Measurements from ENCODE around the gene TRIO. TPM values are rescaled to one million over a fixed set of nuclear protein-coding genes. Genes with fewer than 3 reads are reported as not detected.
"Not testable (repeated sequence)": the region's sequence is repeated elsewhere in the genome, so short reads cannot be mapped to it uniquely, and the experiment has no call there.

TRIO gene
- total RNA-seq, 2 experiments from 2014 or later: 3.7 to 4.2 TPM

DNA sequence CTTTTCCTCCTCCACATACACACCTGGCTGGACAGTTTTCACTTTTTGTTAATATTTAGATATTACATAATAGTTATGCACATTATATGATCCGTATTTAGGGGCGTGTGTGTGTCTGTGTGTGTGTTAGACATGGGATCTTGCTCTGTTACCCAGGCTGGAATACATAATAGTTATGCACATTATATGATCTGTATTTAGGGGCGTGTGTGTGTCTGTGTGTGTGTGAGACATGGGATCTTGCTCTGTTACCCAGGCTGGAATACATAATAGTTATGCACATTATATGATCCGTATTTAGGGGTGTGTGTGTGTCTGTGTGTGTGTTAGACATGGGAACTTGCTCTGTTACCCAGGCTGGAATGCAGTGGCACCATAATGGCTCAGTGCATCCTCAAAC lies 239.5 kb downstream of the TRIO start:
- H3K4me3 Mint-ChIP-seq: no peak overlapping the region
- peaks cover 4% of the 10 kb centered on the region for H3K27me3 Mint-ChIP-seq
- no peak for DNase-seq
- H3K9me3 Mint-ChIP-seq: no peaks in the 10 kb centered on the region
- H3K36me3 Mint-ChIP-seq (ENCODE audit: low read depth): no peaks in the 10 kb centered on the region
- POLR2A ChIA-PET: no interaction called here
- no peak overlapping the region for H3K27ac Mint-ChIP-seq
- CTCF ChIA-PET: no interaction called here
- peaks cover 8% of the 10 kb centered on the region for H3K4me1 Mint-ChIP-seq

DNA sequence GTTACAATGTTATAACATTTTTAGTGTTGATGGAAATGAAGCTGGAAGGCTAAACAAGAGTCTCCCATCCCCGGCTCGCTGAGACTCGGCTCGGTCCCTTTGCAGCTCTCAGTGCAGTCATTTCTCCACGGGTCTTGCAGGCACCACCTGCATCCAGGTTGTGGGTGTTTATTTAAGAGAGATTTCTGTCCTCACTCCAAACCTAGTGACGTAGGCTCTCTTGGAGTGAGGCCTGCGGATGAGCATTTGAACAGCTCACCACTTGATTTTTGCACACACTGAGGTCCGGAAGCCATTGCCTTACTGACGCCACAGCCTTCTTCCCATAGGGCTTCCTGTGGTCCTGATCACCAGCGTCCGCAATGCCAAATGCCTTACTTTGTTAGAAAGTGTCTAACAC lies 240.8 kb downstream of the TRIO start:
- POLR2A ChIA-PET: no interaction called here
- no peaks in the 10 kb centered on the region for H3K9me3 Mint-ChIP-seq
- DNase-seq: no peak
- H3K27me3 Mint-ChIP-seq: peaks cover 4% of the 10 kb centered on the region
- no peaks in the 10 kb centered on the region for H3K36me3 Mint-ChIP-seq (ENCODE audit: low read depth)
- no peak overlapping the region for H3K27ac Mint-ChIP-seq
- H3K4me1 Mint-ChIP-seq: peaks cover 8% of the 10 kb centered on the region
- no peak overlapping the region for H3K4me3 Mint-ChIP-seq
- CTCF ChIA-PET: no interaction called here

DNA sequence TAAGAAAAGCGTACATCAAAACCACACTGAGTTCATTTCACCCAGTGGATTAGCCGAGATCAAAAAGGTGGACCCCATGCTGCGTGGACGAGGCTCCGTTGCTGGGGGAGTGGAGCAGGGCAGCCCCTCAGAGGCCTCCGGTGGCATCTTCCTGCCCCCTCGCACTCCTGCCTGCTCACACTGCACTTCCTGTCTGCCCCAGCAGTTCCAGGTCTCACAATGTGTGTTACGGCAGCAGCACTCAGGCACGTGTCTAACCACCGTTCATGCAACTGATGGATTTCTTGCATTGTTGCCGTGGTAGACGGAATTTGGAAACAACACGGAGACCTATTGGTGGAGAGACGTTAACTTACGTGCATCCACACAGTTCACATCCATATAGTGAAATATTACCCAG lies 241.9 kb downstream of the TRIO start:
- H3K36me3 Mint-ChIP-seq (ENCODE audit: low read depth): no peaks in the 10 kb centered on the region
- CTCF ChIA-PET: interaction anchor here (1.2 to 1.5 kb wide), 2 partner anchors 16 to 263 kb away, joined by 3 to 5 read pairs; no protein-coding TSS in a partner anchor
- H3K4me3 Mint-ChIP-seq: no peak overlapping the region
- POLR2A ChIA-PET: no interaction called here
- H3K27ac Mint-ChIP-seq: no peak overlapping the region
- peaks cover 8% of the 10 kb centered on the region for H3K4me1 Mint-ChIP-seq
- DNase-seq: no peak
- peaks cover 4% of the 10 kb centered on the region for H3K27me3 Mint-ChIP-seq
- H3K9me3 Mint-ChIP-seq: no peaks in the 10 kb centered on the region

DNA sequence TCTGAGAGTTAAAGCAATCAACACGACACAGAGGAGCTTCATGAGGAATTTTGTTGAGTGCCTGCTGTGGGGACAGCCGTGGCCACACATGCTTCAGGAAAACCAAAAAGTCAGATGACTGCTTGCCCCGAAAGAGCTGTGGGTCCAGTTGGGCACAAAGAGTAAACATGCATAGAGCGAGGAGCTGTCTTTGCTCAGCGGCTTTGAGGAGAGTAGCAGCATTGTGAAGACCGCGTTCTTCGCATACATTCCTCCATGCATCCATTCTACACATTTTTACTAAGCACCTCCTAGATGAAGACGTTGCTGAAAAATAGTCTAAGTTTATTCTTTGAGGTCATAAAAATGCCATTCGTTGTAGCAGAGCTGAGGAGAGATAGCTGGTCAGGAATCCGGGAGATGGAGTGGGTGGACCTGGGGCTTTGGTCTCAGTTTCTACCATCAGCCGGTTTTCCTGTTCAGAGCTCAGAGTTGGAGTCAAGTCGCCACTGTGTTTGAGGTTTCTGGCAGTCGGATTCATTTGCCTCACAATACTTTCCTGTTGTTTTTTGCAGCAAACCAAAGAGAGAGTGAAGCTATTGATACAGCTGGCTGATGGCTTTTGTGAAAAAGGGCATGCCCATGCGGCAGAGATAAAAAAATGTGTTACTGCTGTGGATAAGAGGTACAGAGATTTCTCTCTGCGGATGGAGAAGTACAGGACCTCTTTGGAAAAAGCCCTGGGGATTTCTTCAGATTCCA lies 243.9 kb downstream of the TRIO start:
- ChIA-PET POLR2A (no interaction called here), CTCF (interaction anchor here (1.2 to 1.5 kb wide), 2 partner anchors 18 to 262 kb away, joined by 3 to 4 read pairs; no protein-coding TSS in a partner anchor)
- H3K4me1 Mint-ChIP-seq: peaks cover 8% of the 10 kb centered on the region
- H3K4me3 Mint-ChIP-seq: no peak overlapping the region
- no peaks in the 10 kb centered on the region for H3K9me3 Mint-ChIP-seq
- H3K36me3 Mint-ChIP-seq (ENCODE audit: low read depth): no peaks in the 10 kb centered on the region
- no peak overlapping the region for H3K27ac Mint-ChIP-seq
- peaks cover 4% of the 10 kb centered on the region for H3K27me3 Mint-ChIP-seq
- DNase-seq: no peak

DNA sequence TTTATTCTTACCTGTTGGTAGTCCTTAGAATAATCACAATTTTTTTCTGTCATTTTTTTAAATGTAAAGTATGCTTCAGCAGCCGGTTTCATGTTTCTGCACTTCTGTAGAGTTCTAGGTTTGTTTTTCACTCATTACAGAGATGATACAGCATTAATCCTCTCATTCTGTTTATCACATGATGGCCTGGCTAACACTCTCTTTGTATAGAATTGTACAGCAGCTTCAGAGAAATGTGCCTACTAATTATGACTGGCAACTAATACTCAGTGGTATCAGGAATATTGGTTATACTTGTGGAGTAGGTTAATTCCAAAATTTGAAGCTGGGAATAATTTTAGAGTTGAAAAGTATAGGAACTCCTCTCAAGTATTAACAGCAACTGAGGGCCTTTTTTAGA lies 245.6 kb downstream of the TRIO start:
- Mint-ChIP-seq H3K9me3 (no peaks in the 10 kb centered on the region), H3K4me3 (no peak overlapping the region), H3K4me1 (peaks cover 8% of the 10 kb centered on the region), H3K27ac (no peak overlapping the region), H3K36me3 (ENCODE audit: low read depth) (no peaks in the 10 kb centered on the region), H3K27me3 (peaks cover 4% of the 10 kb centered on the region)
- ChIA-PET CTCF (no interaction called here), POLR2A (no interaction called here)
- no peak for DNase-seq

DNA sequence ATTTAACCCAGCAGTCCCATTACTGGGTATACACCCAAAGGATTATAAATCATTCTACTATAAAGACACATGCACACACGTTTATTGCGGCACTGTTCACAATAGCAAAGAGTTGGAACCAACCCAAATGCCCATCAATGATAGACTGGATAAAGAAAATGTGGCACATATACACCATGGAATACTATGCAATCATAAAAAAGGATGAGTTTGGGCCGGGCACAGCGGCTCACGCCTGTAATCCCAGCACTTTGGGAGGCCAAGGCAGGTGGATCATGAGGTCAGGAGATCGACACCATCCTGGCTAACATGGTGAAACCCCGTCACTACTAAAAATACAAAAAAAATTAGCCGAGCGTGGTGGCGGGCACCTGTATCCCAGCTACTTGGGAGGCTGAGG lies 249.4 kb downstream of the TRIO start:
- H3K4me1 Mint-ChIP-seq; POLR2A ChIA-PET; H3K9me3 Mint-ChIP-seq; H3K27ac Mint-ChIP-seq; H3K36me3 Mint-ChIP-seq (ENCODE audit: low read depth); DNase-seq; H3K27me3 Mint-ChIP-seq; CTCF ChIA-PET; H3K4me3 Mint-ChIP-seq: not testable (repeated sequence)

DNA sequence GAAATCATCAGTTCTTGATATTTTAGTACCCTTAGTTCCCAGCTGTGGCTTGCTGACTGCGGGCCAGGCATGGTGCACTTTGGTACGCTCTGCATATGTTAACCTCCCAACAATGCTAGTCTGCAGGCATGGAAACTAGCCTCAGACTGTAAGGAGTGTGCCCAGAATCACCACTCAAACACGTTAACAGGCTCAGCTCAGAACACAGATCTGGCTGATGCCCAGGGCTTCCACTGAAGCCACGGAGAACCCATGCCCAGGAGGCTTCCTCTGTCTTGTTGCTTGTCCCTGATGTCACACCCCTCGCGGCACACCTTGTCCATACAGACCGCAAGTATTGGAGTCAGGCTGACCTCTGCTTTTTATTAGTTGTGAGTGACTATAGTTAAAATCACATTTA lies 251.2 kb downstream of the TRIO start:
- Mint-ChIP-seq H3K9me3 (no peaks in the 10 kb centered on the region), H3K4me1 (peaks cover 15% of the 10 kb centered on the region), H3K4me3 (no peak overlapping the region), H3K36me3 (ENCODE audit: low read depth) (no peaks in the 10 kb centered on the region), H3K27me3 (peaks cover 5% of the 10 kb centered on the region), H3K27ac (no peak overlapping the region)
- POLR2A ChIA-PET: no interaction called here
- CTCF ChIA-PET: interaction anchor here (2.1 kb wide), 1 partner anchor 254 kb away, joined by 6 read pairs; no protein-coding TSS in a partner anchor
- no peak for DNase-seq

DNA sequence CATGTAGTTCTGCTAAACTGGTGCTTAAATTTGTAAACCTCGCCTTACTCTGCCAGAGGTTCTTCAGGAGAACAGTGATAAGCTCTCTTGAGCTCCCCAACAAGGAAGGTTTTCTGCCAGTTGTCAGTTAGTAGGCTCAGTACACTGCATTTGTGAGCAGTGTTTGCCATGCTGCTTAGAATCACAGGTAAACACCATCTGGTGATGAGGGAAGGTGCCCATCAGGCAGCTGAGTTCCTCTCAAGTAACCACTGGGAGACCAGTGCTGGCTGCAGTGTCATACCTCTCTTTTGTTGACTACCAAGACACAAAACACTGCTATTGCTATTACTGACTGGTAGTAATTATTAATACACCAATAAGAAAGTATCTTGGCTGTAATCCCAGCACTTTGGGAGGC lies 252.3 kb downstream of the TRIO start:
- ChIA-PET CTCF (interaction anchor here (0.6 to 2.1 kb wide), 4 partner anchors 30 to 255 kb away, joined by 3 to 6 read pairs (median 4); no protein-coding TSS in a partner anchor), POLR2A (no interaction called here)
- peaks cover 25% of the 10 kb centered on the region for H3K4me1 Mint-ChIP-seq
- H3K4me3 Mint-ChIP-seq: no peak overlapping the region
- H3K27ac Mint-ChIP-seq: no peak overlapping the region
- no peaks in the 10 kb centered on the region for H3K9me3 Mint-ChIP-seq
- DNase-seq: no peak
- H3K36me3 Mint-ChIP-seq (ENCODE audit: low read depth): no peaks in the 10 kb centered on the region
- H3K27me3 Mint-ChIP-seq: peaks cover 5% of the 10 kb centered on the region

DNA sequence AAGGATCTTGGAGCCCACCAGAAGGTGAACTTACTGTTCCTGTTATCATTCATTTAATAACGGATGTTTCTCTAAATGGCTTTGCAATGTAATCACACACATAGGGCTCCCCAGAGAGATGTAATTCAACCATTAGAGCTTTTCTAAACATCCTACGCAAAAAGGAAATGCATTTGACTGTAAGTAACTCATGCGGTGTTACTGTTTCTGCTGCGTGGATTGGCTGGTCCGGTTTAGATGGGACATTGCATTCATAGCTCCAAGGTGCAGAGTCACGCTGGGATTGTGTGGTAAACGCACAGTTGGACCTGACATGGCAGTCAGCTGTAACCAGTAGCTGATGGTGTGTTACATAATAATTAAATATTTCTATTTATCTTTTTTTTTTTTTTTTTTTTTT lies 252.9 kb downstream of the TRIO start:
- H3K4me3 Mint-ChIP-seq: no peak overlapping the region
- H3K27me3 Mint-ChIP-seq: peaks cover 5% of the 10 kb centered on the region
- H3K4me1 Mint-ChIP-seq: peaks cover 32% of the 10 kb centered on the region
- DNase-seq: no peak
- ChIA-PET CTCF (interaction anchor here (0.6 to 1.3 kb wide), 3 partner anchors 17 to 254 kb away, joined by 3 to 5 read pairs (median 4); no protein-coding TSS in a partner anchor), POLR2A (interaction anchor here (0.6 kb wide), 1 partner anchor 251 kb away, joined by 3 read pairs; no protein-coding TSS in a partner anchor)
- no peak overlapping the region for H3K27ac Mint-ChIP-seq
- H3K36me3 Mint-ChIP-seq (ENCODE audit: low read depth): no peaks in the 10 kb centered on the region
- no peaks in the 10 kb centered on the region for H3K9me3 Mint-ChIP-seq

DNA sequence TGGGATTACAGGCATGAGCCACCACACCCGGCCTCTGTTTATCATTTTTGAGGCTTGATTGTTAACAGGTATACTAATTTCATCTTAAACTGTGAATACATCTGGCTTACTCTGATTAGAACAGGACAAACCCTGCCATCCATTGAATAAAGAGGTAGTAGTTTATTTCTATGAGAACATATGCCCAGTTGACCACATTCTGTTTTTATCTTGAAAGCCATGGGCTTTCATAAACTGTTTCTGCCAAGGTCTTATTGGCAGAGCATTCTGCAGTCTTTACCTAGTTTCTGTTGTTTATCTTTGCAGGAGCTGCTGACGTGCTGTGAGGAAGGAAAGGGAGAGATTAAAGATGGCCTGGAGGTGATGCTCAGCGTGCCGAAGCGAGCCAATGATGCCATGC lies 253.6 kb downstream of the TRIO start:
- DNase-seq: no peak
- H3K9me3 Mint-ChIP-seq: no peaks in the 10 kb centered on the region
- peaks cover 5% of the 10 kb centered on the region for H3K27me3 Mint-ChIP-seq
- H3K4me1 Mint-ChIP-seq: peaks cover 39% of the 10 kb centered on the region
- H3K36me3 Mint-ChIP-seq (ENCODE audit: low read depth): no peaks in the 10 kb centered on the region
- H3K4me3 Mint-ChIP-seq: no peak overlapping the region
- ChIA-PET POLR2A (no interaction called here), CTCF (interaction anchor here (0.8 kb wide), 1 partner anchor 166 kb away, joined by 4 read pairs; no protein-coding TSS in a partner anchor)
- H3K27ac Mint-ChIP-seq: no peak overlapping the region

DNA sequence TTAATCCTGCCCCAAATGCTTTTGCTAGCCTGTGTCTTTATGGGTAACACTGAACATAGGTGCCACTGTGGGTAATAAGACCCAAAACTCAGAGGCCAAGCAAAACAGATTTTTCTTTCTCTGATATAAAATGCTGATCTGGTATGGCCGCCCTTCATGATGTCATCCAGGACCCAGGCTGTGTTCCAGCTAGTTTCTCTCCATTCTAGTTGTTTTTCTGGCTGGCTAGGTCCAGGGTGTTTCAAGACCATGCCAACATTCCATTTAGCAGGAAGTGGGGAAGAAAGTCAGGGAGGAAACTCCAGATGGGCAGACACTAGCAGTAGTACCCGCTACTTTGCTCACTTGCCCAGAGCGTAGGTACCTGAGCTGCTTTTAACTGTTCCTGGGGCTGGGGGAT lies 254.6 kb downstream of the TRIO start:
- H3K4me3 Mint-ChIP-seq: no peak overlapping the region
- POLR2A ChIA-PET: no interaction called here

DNA sequence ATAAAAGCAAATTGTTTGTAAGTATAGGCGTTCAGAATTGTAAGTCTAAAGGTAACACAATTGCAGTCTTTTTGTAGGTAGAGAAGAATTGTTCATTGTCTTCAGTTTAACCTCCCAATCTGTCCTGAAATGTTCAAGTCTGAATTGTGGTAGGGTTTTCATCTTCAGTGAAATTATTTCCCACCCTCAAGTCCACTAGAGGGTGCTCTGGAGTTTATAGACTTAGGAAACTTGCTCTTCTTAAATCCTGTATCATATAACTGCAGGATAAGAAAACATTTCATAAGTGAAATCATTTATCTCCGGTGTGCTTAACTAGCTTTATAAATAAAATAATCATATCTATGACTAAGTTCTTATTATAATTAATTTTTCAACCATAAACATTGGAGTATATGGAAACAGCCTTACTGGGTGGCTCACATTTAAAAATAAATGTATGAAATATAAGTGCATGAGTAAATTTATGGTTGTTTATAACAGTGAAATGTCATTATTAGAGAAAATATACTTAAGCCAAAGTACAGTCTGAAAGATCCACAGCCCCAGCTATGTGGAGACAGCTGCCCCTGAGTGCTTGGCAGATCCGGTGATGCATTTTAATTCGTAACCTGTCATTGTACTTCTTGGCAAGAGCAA lies 256.0 kb downstream of the TRIO start:
- H3K9me3 Mint-ChIP-seq: peaks cover 8% of the 10 kb centered on the region
- H3K27ac Mint-ChIP-seq: no peak overlapping the region
- H3K36me3 Mint-ChIP-seq (ENCODE audit: low read depth): peaks cover 6% of the 10 kb centered on the region
- H3K4me3 Mint-ChIP-seq: no peak overlapping the region
- H3K27me3 Mint-ChIP-seq: peaks cover 5% of the 10 kb centered on the region
- DNase-seq: peak; percentile 64
- ChIA-PET CTCF (interaction anchor here (0.9 to 1.9 kb wide), 4 partner anchors 12 to 249 kb away, joined by 3 to 8 read pairs (median 4); no protein-coding TSS in a partner anchor), POLR2A (no interaction called here)
- H3K4me1 Mint-ChIP-seq: peaks cover 48% of the 10 kb centered on the region

More for the DNA sequence above, 254.6 kb downstream of the TRIO start:
- Mint-ChIP-seq H3K4me1 (peaks cover 46% of the 10 kb centered on the region), H3K27me3 (peaks cover 5% of the 10 kb centered on the region), H3K36me3 (ENCODE audit: low read depth) (peaks cover 6% of the 10 kb centered on the region), H3K27ac (no peak overlapping the region), H3K9me3 (peaks cover 6% of the 10 kb centered on the region)
- no peak for DNase-seq
- CTCF ChIA-PET: no interaction called here

DNA sequence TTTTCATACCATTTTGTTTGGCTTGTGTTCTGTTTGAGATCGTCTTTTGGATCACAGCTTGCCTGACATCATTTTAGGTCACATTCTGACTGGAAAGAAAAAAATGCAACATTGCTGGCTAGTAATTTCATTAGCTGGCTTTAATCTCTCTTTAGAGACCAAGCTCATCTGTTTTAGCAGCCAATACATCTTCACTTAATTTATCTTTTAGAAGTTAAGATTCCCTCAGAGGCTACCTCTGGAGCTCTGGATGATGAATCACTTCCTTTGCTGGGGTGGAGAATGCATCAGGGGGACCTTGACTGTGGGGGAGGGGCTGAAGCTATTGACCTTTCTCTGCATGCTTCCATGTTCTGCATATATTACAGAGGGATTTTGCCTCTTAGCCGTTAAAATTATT lies 256.9 kb downstream of the TRIO start:
- Mint-ChIP-seq H3K36me3 (ENCODE audit: low read depth) (peaks cover 6% of the 10 kb centered on the region), H3K4me1 (peaks cover 51% of the 10 kb centered on the region), H3K9me3 (peaks cover 8% of the 10 kb centered on the region), H3K27me3 (peaks cover 5% of the 10 kb centered on the region), H3K4me3 (no peak overlapping the region), H3K27ac (no peak overlapping the region)
- ChIA-PET POLR2A (no interaction called here), CTCF (interaction anchor here (0.5 to 1.9 kb wide), 7 partner anchors 11 to 248 kb away, joined by 3 to 8 read pairs (median 3); no protein-coding TSS in a partner anchor)
- DNase-seq: no peak
